ENCODE results near the gene RBM38.

DNA sequence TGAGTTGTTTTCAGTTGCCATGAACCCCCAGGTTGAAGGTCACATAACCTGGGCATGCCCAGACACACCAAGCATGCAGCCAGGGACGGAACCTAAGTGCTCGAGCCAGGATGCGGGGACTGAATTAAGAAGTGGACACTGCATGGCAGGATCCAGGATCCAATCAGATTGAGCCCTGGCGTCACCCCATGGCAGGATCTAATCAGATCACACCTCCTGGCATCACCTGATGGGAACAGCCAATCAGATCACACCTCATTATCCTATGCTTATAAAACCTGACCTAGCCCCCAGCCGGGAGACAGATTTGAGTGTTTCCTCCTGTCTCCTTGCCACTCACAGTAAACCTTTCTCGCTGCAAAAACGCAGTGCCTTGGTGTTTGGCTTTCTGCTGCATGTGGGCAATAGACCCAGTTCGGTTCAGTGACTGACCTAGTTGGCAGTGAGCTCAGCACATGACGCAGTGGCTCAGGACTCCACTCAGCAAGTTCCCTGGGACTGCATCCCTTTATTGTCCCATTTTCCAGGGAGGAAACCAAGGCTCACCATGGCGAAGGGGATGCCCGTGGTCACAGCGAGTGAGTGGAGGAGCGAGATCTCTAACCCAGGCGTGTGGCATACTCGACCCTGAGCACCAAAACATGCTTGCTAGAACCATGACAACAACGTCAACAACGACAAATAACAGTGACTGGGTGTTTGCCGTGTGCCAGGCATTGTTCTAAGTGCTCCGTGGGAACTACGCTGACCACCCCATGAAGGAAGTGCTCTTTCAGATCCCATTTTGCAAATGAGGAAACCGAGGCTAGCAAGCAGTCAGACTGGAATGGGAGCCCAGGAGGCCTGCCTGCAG lies 66.3 kb downstream of the RBM38 start:
- TF ChIP-seq, protein P1, sequence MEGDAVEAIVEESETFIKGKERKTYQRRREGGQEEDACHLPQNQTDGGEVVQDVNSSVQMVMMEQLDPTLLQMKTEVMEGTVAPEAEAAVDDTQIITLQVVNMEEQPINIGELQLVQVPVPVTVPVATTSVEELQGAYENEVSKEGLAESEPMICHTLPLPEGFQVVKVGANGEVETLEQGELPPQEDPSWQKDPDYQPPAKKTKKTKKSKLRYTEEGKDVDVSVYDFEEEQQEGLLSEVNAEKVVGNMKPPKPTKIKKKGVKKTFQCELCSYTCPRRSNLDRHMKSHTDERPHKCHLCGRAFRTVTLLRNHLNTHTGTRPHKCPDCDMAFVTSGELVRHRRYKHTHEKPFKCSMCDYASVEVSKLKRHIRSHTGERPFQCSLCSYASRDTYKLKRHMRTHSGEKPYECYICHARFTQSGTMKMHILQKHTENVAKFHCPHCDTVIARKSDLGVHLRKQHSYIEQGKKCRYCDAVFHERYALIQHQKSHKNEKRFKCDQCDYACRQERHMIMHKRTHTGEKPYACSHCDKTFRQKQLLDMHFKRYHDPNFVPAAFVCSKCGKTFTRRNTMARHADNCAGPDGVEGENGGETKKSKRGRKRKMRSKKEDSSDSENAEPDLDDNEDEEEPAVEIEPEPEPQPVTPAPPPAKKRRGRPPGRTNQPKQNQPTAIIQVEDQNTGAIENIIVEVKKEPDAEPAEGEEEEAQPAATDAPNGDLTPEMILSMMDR (IDR thresholded peaks at IDR 0.05): no peak
- TF ChIP-seq POLR2A (IDR thresholded peaks at IDR 0.05): no peak
